HG03432 (cell line): ENCODE data around the gene DLG2.
"Not testable (repeated sequence)": the region's sequence is repeated elsewhere in the genome, so short reads cannot be mapped to it uniquely, and the experiment has no call there.

Experiments
- ATAC-seq: cut with Tn5 transposase; IDR thresholded peaks from one replicate; pipeline ENCODE4 v1.9.1; 2021; ENCODE audit warnings: mild to moderate bottlenecking, moderate library complexity; ENCODE audit not compliant: unreplicated experiment

The DLG2 gene

DNA sequence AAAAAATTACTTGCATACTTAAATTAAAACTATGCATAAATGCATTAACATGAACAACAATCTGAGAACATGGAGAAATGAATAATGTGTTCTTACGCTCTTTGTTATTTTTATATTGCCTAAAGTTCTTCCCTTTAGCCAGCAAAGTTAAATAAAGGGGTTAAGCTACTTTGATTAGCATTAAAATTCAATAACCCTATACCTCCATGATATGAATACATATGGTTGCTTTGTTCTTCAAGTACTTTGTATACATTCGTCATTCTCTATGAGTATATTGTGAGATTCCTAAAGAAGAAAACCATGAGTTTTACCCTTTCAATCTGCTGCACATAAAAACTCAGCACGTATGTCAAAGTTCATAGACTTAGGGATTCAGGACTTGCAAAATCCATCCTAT lies 578.3 kb downstream of the DLG2 start:
- ATAC-seq = no peak

- ATAC-seq = no peak
These were observed 581.4 kb downstream of the DLG2 start for GRCh38 chr11:85045716-85046115.

- no peak for ATAC-seq
These were observed 582.2 kb downstream of the DLG2 start for GRCh38 chr11:85044911-85045310.

- no peak for ATAC-seq
These were observed 584.8 kb downstream of the DLG2 start for GRCh38 chr11:85042361-85042760.

GRCh38 chr11:85040166-85040565 lies 587.0 kb downstream of the DLG2 start:
- ATAC-seq = no peak

- ATAC-seq = peak; percentile 54
These were observed 597.2 kb downstream of the DLG2 start for GRCh38 chr11:85029964-85030363.

GRCh38 chr11:85028329-85029101 lies 598.6 kb downstream of the DLG2 start:
- ATAC-seq = no peak

DNA sequence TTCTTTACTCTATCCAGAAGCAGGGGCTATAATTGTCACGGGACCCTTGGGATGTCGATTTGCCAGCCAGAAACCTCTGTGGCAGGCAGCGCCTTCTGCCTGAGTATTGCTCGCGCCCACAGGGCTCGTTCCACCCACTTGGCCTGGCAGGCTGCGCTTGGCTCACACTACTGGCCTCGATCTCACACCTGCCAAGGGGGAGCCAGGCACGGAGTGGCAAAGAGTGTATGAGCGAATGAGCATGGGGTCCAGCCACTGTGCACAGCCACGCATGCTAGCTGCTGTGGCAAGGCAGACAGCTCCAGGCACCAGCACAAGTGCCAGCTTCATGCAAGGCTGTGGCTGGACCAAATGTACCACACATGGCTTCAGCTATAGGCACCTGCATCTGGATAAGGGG lies 599.8 kb downstream of the DLG2 start:
- ATAC-seq = no peak

- no peak for ATAC-seq
These were observed 606.1 kb downstream of the DLG2 start for GRCh38 chr11:85021058-85021457.

DNA sequence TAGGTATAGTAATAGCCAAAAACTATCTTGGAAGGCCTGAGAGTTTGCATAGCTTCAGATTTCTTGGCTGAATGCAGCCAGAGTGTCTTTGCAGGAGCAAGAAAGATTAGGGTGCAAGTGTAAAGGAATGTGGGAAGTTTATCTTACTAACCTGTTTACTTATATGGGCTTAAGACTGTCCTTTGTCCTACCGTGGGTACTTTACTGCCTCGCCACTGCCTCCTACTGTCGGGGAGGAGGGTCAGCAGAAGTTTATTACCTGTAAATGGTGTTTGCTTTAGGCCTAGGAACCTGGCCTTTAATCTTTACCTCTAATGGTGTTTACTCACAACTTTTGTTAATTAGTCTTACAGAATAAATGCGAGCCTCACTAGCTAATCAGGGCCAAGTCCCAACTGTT lies 633.8 kb downstream of the DLG2 start:
- ATAC-seq = no peak

DNA sequence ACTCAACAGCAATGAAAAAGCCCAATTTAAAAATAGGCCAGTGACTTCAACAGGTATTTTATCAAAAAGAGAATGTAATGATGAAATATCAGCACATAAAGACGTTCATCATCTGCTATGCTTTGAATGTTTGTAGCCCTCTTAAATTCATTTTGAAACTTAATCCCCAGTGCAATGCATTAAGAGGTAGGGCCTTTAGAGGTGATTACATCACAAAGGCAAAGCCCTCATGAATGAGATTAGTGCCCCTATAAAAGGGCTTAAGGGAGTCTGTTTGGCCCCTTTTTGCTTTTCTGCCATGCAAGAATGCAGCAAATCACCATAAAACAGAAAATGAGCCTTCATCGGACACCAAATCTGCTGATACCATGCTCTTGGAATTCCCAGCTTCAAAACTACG lies 637.0 kb downstream of the DLG2 start:
- ATAC-seq = no peak

DNA sequence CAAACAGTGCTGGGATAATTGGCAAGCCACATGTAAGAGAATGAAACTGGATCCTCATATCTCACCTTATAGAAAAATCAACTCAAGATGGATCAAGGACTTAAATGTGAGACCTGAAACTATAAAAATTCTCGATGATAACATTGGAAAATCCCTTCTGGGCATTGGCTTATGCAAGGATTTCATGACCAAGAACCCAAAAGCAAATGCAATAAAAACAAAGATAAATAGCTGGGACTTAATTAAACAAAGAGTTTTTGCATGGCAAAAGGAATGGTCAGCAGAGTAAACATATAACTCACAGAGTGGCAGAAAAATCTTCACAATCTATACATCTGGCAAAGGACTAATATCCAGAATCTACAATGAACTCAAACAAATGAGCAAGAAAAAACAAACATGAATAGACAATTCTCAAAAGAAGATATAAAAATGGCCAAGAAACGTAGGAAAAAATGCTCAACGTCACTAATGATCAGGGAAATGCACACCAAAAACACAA lies 639.4 kb downstream of the DLG2 start:
- not testable (repeated sequence) for ATAC-seq

DNA sequence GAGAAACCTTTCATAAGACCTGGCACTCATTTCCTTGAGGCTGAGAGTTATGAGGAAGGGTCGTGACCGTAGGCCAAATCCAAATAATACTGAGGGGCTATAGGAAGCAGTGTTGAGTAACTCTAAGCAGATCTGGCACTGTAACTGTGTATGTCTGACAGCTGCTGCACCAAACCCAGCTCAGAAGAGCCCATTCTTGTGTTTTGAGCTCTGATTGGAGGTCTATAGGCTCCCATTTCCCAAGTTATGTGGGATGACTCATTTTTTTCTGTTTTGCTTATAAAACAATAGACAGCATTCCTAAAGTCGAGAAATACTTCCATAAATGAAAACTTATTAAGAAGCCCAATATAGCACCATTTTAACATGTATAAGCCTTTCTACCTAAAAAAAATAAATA lies 645.8 kb downstream of the DLG2 start:
- ATAC-seq = no peak

DNA sequence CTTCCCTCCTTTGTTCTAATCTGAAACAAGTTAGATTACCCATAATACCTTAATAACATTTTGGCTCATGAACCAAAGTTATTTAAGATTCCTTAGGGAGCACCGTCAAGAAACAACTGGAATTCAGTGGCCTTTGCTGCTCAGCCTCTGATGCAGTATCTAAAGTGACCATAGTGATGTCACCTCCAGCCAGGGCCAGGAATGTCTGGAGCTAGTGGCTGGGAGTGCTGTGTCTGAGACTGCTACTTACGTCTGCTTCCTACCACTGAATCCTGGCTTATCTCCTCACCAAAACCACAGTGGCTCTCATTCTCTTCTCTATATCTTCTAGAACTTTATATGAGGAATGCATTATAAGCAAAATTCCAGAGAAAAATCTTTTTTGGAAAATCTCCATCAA lies 658.0 kb downstream of the DLG2 start:
- ATAC-seq = no peak

- ATAC-seq = no peak
These were observed 661.7 kb downstream of the DLG2 start for GRCh38 chr11:84965484-84965883.

DNA sequence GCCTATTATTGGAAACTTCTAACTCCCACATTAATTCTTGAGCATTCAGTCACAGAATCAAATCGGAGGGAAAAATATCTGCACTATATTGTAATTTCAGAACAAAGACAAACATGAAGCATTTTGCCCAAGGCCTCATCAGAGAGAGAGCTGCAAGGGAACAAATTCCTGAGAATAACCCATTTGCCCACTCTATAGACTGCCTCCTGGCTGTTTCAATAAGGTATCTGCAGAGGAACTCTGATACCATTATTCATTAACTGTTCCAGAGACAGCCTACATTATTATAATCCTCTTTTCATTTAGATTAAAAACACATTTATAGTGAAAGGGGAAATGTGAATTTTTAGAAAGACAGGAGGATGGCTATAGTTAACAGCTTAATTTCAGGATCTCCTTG lies 663.9 kb downstream of the DLG2 start:
- no peak for ATAC-seq

DNA sequence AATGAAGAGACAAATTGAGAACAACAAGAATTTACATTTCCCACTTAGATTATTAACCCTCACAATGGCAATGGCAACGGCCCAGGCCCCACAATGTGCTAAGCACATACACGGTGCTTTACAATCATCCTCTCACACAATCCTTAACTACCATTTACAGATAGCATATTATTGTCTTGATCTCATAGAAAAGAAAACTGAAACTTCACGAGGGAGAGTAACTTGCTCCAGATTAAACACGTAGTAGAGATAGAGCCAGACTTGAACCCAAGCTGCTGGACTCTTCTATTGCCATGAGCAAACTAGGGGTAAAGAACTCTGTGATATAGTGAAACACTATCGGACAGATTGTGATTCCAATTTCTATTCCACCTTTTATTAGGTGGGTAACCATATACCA lies 665.1 kb downstream of the DLG2 start:
- no peak for ATAC-seq

GRCh38 chr11:84958295-84958694 lies 668.8 kb downstream of the DLG2 start:
- ATAC-seq = no peak

- no peak for ATAC-seq
These were observed 676.4 kb downstream of the DLG2 start for GRCh38 chr11:84950569-84951270.

DNA sequence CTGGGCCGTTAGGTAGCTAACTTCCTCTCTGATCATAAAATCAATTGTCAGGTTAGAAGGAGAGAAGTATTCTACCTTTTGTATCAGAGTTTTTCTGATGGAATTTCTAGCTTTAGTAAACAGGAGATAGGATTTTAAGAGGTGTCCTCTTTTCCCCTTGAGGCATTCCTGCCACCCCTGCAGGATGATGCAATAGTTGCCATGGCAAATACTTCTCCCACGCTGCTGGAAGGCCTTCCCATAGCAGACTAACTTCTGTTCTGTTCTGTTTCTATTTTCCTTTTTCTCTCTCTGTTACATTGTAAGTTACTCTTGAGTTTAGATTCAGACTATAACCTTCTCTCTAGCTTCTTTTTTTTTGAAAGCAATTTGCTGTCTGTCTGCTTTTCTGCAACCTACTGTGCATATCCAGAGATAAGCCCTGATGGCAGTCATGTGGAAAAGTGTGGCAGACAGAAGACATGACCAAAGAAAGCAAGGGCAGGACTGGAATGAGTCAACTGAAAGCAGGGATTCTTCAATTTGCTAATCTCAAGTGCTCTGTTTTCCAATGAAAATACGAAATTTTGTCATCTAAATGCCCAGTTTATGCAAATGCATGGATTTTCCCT lies 679.1 kb downstream of the DLG2 start:
- ATAC-seq = no peak

DNA sequence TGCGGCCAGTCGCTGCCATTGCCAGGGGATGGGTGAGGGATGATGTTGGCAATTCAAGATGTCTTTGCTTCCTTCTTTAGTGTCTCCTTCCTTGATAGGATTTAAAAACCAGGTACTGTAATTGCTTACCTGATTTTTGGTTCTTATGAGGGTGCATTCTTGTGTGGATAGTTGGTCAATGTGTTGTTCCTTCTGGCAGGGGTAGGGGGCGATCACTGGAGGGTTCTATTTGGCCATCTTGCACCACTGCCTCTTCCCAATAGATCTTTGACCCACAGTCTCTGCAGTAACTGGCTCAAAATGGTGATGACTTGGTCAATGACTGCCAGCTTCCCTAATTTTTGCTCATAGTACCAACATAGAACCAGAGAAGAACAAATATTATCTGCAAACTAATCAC lies 680.1 kb downstream of the DLG2 start:
- ATAC-seq = no peak

- ATAC-seq = no peak
These were observed 696.3 kb downstream of the DLG2 start for GRCh38 chr11:84930863-84931262.
